CD14-positive monocyte (primary cell): ENCODE results near the gene CTNS. TPM values are rescaled to one million over a fixed set of nuclear protein-coding genes. Genes with fewer than 3 reads are reported as not detected.

Experiments used
- DNase-seq, 3 donors: peaks; one replicate each; pipeline ENCODE4 v3.0.0-alpha.2; 2011 to 2022
- H2AFZ ChIP-seq: 2 replicates; pipeline ENCODE4 v1.6.0; 2012; ENCODE audit warnings: mild to moderate bottlenecking, low read depth, low read length, inconsistent platforms; ENCODE audit not compliant: insufficient read depth, poor library complexity, severe bottlenecking
- H3K27ac ChIP-seq, 2 donors: 1 replicate in 1 of 2; 2 replicates in 1 of 2; pipeline ENCODE4 v1.5.1; 2012 to 2013; ENCODE audit warnings: low read length in 2 of 2, control low read depth in 1 of 2, inconsistent platforms in 1 of 2, low read depth in 1 of 2, mild to moderate bottlenecking in 1 of 2
- H3K27me3 ChIP-seq, 2 donors: one replicate each; pipeline versions ENCODE4 v1.6.0 to v1.6.1; 2011 to 2013; ENCODE audit warnings: low read length in 2 of 2; ENCODE audit not compliant: control insufficient read depth in 2 of 2, insufficient read depth in 2 of 2
- H3K36me3 ChIP-seq, 2 donors: replicated peaks in 1 of 2; 1 replicate in 1 of 2; 2 replicates in 1 of 2; pipeline versions ENCODE4 v1.5.1 to v1.6.1; 2012 to 2013; ENCODE audit warnings: low read length in 2 of 2, control low read depth in 1 of 2, inconsistent platforms in 1 of 2, mild to moderate bottlenecking in 1 of 2; ENCODE audit not compliant: insufficient read depth in 2 of 2, control insufficient read depth in 1 of 2
- H3K4me1 ChIP-seq, 2 donors: 1 replicate in 1 of 2; 2 replicates in 1 of 2; pipeline versions ENCODE4 v1.5.1 to v1.6.1; 2012 to 2013; ENCODE audit warnings: low read length in 2 of 2, control low read depth in 1 of 2, inconsistent platforms in 1 of 2, mild to moderate bottlenecking in 1 of 2, moderate library complexity in 1 of 2; ENCODE audit not compliant: insufficient read depth in 2 of 2, control insufficient read depth in 1 of 2
- H3K4me2 ChIP-seq: replicated peaks from 2 replicates; pipeline ENCODE3; 2012; ENCODE audit warnings: low read length, moderate library complexity, mild to moderate bottlenecking; ENCODE audit not compliant: poor library complexity, severe bottlenecking; ENCODE audit errors: extremely low read depth
- H3K4me3 ChIP-seq, 3 experiments: fragments of 200-600 bp in 1 of 3; sonication (generic) in 1 of 3; replicated peaks in 1 of 3; 1 replicate in 2 of 3; 2 replicates in 1 of 3; pipeline ENCODE4 v1.5.1; 2011 to 2013; ENCODE audit warnings: low read length in 3 of 3, mild to moderate bottlenecking in 3 of 3, control low read depth in 2 of 3, low read depth in 2 of 3, inconsistent platforms in 1 of 3, moderate library complexity in 1 of 3
- H3K79me2 ChIP-seq: 2 replicates; pipeline ENCODE4 v1.6.0; 2012; ENCODE audit warnings: mild to moderate bottlenecking, control low read depth, inconsistent platforms, low read length, moderate library complexity; ENCODE audit not compliant: insufficient read depth
- H3K9ac ChIP-seq: 2 replicates; pipeline ENCODE4 v1.6.0; 2017; ENCODE audit warnings: low read length, mild to moderate bottlenecking; ENCODE audit not compliant: insufficient read depth, poor library complexity, severe bottlenecking
- H3K9me3 ChIP-seq, 2 donors: replicated peaks in 1 of 2; 1 replicate in 1 of 2; 2 replicates in 1 of 2; pipeline versions ENCODE4 v1.5.1 to v1.6.1; 2012 to 2013; ENCODE audit warnings: low read length in 2 of 2, control low read depth in 1 of 2; ENCODE audit not compliant: control insufficient read depth in 1 of 2, insufficient read depth in 1 of 2
- H4K20me1 ChIP-seq: 2 replicates; pipeline ENCODE4 v1.6.0; 2012; ENCODE audit warnings: mild to moderate bottlenecking, low read length, control low read depth, moderate library complexity; ENCODE audit not compliant: insufficient read depth
- H3K27ac Mint-ChIP-seq, 7 donors: one replicate each; pipeline ENCODE4 v1.8.0; 2020; ENCODE audit warnings: mild to moderate bottlenecking in 7 of 7, mixed read lengths in 7 of 7, moderate library complexity in 6 of 7, inconsistent platforms in 2 of 7
- H3K27me3 Mint-ChIP-seq, 3 donors: one replicate each; pipeline ENCODE4 v1.8.0; 2021 to 2022; ENCODE audit warnings: low read depth in 3 of 3, mild to moderate bottlenecking in 3 of 3, mixed read lengths in 3 of 3, moderate library complexity in 3 of 3, inconsistent platforms in 1 of 3
- H3K36me3 Mint-ChIP-seq, 2 donors: one replicate each; pipeline ENCODE4 v1.8.0; 2020; ENCODE audit warnings: mixed read lengths in 2 of 2, inconsistent platforms in 1 of 2, mild to moderate bottlenecking in 1 of 2
- H3K4me1 Mint-ChIP-seq: one replicate; pipeline ENCODE4 v1.8.0; 2020; ENCODE audit warnings: mild to moderate bottlenecking, mixed read lengths
- H3K4me3 Mint-ChIP-seq, 2 donors: one replicate each; pipeline ENCODE4 v1.8.0; 2020; ENCODE audit warnings: mild to moderate bottlenecking in 2 of 2, mixed read lengths in 2 of 2, moderate library complexity in 1 of 2
- H3K9me3 Mint-ChIP-seq, 7 donors: one replicate each; pipeline ENCODE4 v1.8.0; 2020 to 2022; ENCODE audit warnings: mixed read lengths in 7 of 7, mild to moderate bottlenecking in 6 of 7, moderate library complexity in 6 of 7, inconsistent platforms in 2 of 7
- CTCF ChIP-seq: fragments of 200-600 bp; IDR thresholded peaks from one replicate; pipeline ENCODE4 v1.8.0; 2022; ENCODE audit warnings: antibody characterized with exemption, mild to moderate bottlenecking
- WGBS: methylation state at CpG from one replicate; pipeline ENCODE4 v1.1.5; 2013; ENCODE audit warnings: missing lambda C conversion rate; ENCODE audit not compliant: insufficient coverage; 5-methylcytosine and 5-hydroxymethylcytosine counted together
- intact Hi-C, 2 donors: fragments of 100-400 bp; cut with micrococcal nuclease; formaldehyde crosslinking; loops; one replicate each; pipeline versions ENCODE4 v1.15.0 to v1.15.1; 2023
- polyA plus RNA-seq, 3 donors: library from polyadenylated mRNA; depleted of rRNA in 1 of 3; unstranded in 2 of 3; stranded (reverse) in 1 of 3; fragments of 300-500 nt in 2 of 3; fragments of >200 nt in 1 of 3; fragmentation: Illumina TruSeq in 2 of 3; gene quantifications; 1 replicate in 2 of 3; 2 replicates in 1 of 3; pipeline ENCODE4 v1.2.3, GENCODE V29; 2012 to 2021

CTNS gene
- polyA plus RNA-seq, 3 donors: 11.6 to 11.8 (median 11.7) TPM

- Histone ChIP-seq H3K79me2 (peaks cover 21% of the 10 kb centered on the region), H3K4me2 (no peak overlapping the region), H3K27ac (no peak overlapping the region), H2AFZ (no peak overlapping the region), H3K36me3 (peaks cover 14 to 28% of the 10 kb centered on the region in 2 donors), H3K4me1 (peaks cover 16 to 23% of the 10 kb centered on the region in 2 donors), H4K20me1 (peaks cover 20% of the 10 kb centered on the region), H3K9me3 (no peaks in the 10 kb centered on the region), H3K4me3 (no peak overlapping the region), H3K27me3 (no peaks in the 10 kb centered on the region), H3K9ac (no peak overlapping the region)
- Mint-ChIP-seq H3K27ac (peak overlapping the region in 1 of 7 donors; percentile 57), H3K4me1 (peaks cover 18% of the 10 kb centered on the region), H3K9me3 (no peaks in the 10 kb centered on the region), H3K36me3 (peaks cover 12 to 29% of the 10 kb centered on the region in 2 donors), H3K4me3 (no peak overlapping the region), H3K27me3 (peaks cover 0 to 4% (median 0%) of the 10 kb centered on the region in 3 donors)
- TF ChIP-seq CTCF: no peak
- WGBS: 90% methylated on average over 3 of the region's 5 CpGs
- DNase-seq: no peak
- intact Hi-C loops: no loop called here
These were observed 29.3 kb downstream of the CTNS start for GRCh38 chr17:3665834-3666233.

GRCh38 chr17:3666516-3666915 is 30.0 kb downstream of the CTNS start:
- Histone ChIP-seq H3K27ac (no peak overlapping the region), H3K36me3 (peaks cover 10 to 24% of the 10 kb centered on the region in 2 donors), H3K4me2 (no peak overlapping the region), H3K79me2 (peaks cover 21% of the 10 kb centered on the region), H3K9ac (no peak overlapping the region), H3K4me3 (no peak overlapping the region), H4K20me1 (peaks cover 27% of the 10 kb centered on the region), H2AFZ (no peak overlapping the region), H3K9me3 (no peaks in the 10 kb centered on the region), H3K4me1 (peaks cover 16 to 23% of the 10 kb centered on the region in 2 donors), H3K27me3 (no peaks in the 10 kb centered on the region)
- Mint-ChIP-seq H3K36me3 (peaks cover 10 to 28% of the 10 kb centered on the region in 2 donors), H3K27ac (peak overlapping the region in 1 of 7 donors; percentile 57), H3K4me3 (no peak overlapping the region), H3K9me3 (no peaks in the 10 kb centered on the region), H3K4me1 (peaks cover 18% of the 10 kb centered on the region), H3K27me3 (peaks cover 0 to 4% (median 0%) of the 10 kb centered on the region in 3 donors)
- DNase-seq: no peak
- 100% methylated on average over 4 of the region's 6 CpGs for WGBS
- intact Hi-C loops: no loop called here
- TF ChIP-seq CTCF: no peak
